ENCODE measurements around the gene LTBP2. TPM values are rescaled to one million over a fixed set of nuclear protein-coding genes. Genes with fewer than 3 reads are reported as not detected.

Gene LTBP2
- total RNA-seq, 1 experiment from 2014 or later, result 1.3 TPM

DNA sequence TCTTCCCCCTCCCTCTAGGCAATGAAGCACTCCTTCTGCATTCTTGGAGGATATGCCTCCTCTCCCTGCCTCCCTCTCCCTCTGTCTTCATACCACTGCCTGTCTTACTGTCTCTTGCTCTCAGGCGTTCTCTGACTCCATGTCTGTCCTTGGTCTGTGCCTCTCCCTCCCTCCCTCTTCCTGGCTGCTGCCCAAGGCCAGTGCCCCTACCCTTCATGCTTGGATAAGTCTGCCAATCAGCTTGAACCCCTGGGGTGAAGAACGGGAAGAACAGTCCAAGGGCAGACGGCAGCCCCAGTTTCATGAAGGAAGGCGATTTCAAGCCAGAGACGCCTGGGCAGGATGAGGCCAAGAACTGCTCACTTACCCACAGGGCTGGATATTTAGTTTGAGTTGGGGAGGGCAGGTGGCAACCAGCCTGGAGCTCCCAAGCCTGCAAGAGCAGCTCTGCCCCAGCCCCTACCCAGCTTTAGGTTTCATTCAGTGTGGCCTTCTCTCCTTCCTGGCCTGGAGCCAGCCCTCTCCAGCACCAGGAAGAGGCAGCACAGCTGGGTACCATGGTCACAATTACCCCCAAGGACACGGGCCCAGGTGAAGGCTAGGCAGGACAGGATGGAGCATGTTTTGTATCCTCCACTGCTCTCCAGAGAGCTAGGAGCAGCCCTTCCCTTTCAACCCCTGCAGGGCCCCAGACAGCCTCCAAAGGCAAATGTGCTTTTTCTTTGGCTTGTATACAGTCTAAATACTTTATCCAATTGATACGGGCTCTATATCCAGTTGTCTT, 35.8 kb upstream of the LTBP2 start:
- H3K4me3 ChIP-seq (ENCODE audit: insufficient read depth, low read depth, low read length), result no peak overlapping the region
- peak; percentile 43 for DNase-seq
- H3K36me3 ChIP-seq (replicated peaks; ENCODE audit: control insufficient read depth, insufficient read depth, low read length), result no peaks in the 10 kb centered on the region
- H3K27me3 ChIP-seq (ENCODE audit: control insufficient read depth, insufficient read depth, low read length), result no peaks in the 10 kb centered on the region

DNA sequence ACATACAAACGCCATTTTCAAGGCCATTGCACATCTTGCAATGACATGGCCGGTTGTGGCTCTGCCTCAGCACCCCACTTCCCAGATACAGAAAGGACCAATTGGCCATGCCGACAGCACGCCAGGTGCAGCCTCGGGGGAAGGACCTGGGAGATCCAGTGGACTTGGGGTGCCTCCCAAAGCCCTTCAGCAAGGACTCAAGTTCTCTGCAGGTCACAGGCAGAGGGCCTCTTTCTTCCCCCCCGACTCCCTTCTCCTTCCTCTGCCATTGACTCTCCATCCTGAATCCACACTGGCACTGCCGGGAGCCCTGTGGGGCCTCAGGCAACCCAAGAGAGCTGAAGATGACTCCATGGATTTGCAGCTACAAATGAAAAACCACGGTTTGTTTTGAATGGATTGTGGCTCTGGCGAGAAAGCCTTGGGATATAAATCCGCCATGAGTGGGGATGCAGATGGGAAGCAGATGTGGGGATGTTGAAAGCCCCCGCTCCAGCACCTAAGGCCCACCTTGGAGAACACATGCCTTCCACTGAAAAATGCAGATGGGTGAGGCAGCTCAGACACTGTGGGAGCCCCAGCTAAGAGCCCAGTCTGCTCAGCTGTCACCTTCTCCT, 35.1 kb upstream of the LTBP2 start:
- DNase-seq, result no peak
- H3K4me3 ChIP-seq (ENCODE audit: insufficient read depth, low read depth, low read length), result no peak overlapping the region
- no peaks in the 10 kb centered on the region for H3K36me3 ChIP-seq (replicated peaks; ENCODE audit: control insufficient read depth, insufficient read depth, low read length)
- H3K27me3 ChIP-seq (ENCODE audit: control insufficient read depth, insufficient read depth, low read length), result no peaks in the 10 kb centered on the region

DNA sequence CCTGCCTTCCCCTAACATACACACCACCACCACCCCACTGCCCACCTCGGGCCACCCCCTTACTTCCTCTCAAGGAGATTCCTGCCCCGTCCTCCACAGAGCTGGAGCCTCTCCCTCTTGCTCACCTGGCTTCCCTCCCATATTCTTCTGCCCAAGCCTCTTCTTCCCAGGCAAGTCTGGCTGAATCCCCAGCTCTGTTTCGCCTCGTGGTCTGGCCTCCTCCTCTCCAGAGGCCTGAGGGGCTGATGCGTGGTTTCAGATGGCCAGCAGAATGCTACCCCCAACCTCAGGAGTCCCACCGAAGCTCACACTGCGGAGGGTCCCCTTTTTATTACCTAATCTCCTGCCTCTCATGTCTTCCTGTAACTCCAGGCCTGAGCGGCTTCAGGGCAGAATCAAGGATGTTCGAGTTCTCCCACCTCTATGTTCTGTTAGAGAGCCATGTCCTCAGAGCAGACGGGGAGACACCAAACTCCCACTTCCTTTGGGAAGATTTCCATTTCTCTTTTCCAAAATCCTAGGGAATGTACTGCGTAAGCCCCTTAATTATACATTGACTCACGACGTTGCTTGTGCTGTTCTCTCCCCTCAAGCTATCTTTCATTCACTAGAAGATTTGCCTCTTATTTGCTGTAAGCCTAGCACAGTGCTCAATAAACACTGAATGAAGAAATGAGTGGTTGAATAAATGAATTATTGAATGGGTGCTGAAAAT, 33.9 kb upstream of the LTBP2 start:
- DNase-seq, result no peak
- H3K36me3 ChIP-seq (replicated peaks; ENCODE audit: control insufficient read depth, insufficient read depth, low read length), result no peaks in the 10 kb centered on the region
- H3K27me3 ChIP-seq (ENCODE audit: control insufficient read depth, insufficient read depth, low read length), result no peaks in the 10 kb centered on the region
- no peak overlapping the region for H3K4me3 ChIP-seq (ENCODE audit: insufficient read depth, low read depth, low read length)

DNA sequence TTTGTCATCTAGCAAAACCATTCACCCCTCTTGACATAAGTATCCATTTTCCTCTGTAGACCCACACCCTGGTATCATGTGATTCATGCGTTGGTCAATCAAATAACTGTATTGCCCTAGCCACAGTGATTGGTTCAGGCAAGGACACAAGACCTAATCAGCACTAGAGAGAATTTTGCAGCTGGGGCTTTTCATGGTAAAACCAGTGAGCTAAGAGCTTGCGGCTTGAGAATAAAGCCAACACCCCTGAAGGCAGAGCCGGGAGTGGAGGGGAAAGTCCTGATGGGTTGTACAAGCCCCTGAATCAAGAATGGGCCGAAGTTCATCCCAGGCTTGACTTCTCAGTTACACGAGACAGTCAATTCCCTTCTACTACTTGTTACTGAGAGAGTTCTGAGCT, 33.2 kb upstream of the LTBP2 start:
- DNase-seq, result no peak
- H3K4me3 ChIP-seq (ENCODE audit: insufficient read depth, low read depth, low read length), result no peak overlapping the region
- H3K27me3 ChIP-seq (ENCODE audit: control insufficient read depth, insufficient read depth, low read length), result no peaks in the 10 kb centered on the region
- H3K36me3 ChIP-seq (replicated peaks; ENCODE audit: control insufficient read depth, insufficient read depth, low read length), result no peaks in the 10 kb centered on the region

DNA sequence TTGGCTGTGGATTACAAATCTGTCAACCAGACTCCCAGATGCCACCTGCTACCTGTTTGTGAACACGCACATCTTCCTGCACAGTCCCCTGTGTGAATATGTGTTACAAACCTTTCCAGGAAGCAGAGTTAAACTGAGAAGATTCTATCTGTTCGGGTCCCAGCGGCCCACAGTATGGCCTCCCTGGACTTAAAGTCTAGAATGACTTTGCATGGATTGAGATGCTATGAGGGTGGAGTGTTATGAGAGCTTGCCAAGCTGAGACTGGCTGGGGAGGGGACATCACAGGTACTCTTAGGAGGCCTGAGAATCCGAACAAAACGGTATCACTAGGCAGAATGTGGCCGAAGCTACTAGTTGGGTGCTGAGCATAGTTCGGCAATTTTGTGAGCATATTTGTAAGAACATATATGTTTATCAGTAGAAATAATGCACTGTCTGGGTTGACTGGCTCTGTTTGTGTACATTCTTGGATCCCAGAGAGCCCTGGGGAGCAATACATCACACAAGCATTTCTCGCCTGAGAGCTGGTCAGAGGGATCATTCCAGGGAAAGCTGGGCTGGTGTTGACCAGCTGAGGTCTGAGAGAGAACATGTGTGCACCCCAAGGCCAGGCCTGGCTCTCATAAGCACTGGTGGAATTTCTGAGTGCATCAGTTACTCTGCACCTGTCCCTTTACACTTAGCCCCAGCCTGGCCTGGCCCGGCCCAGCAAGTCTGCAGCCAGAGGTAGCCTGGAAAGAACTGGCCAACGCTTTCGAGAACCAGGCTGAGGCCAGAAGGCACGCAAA, 29.8 kb upstream of the LTBP2 start:
- DNase-seq, result no peak
- no peaks in the 10 kb centered on the region for H3K27me3 ChIP-seq (ENCODE audit: control insufficient read depth, insufficient read depth, low read length)
- H3K4me3 ChIP-seq (ENCODE audit: insufficient read depth, low read depth, low read length), result no peak overlapping the region
- H3K36me3 ChIP-seq (replicated peaks; ENCODE audit: control insufficient read depth, insufficient read depth, low read length), result no peaks in the 10 kb centered on the region

DNA sequence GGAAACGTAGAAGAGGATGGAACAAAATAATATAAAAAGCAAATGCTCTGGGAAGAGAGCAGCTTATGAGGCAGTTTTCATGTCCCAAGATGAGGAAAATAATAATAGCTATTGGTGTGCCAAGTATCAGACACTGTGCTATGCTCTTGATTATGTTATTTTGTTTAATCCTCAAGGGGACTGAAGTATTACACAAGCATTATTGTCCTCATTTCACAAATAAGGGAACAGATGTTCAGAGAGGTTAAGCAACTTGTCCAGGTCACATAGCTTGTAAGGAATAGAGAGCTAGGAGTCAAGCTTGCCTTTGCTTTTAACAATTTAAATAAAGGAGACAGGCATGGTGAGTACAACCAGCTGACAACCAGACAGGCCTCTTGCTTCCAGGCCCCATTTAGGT, 26.9 kb upstream of the LTBP2 start:
- H3K27me3 ChIP-seq (ENCODE audit: control insufficient read depth, insufficient read depth, low read length), result no peaks in the 10 kb centered on the region
- no peak overlapping the region for H3K4me3 ChIP-seq (ENCODE audit: insufficient read depth, low read depth, low read length)
- H3K36me3 ChIP-seq (replicated peaks; ENCODE audit: control insufficient read depth, insufficient read depth, low read length), result no peaks in the 10 kb centered on the region
- no peak for DNase-seq

DNA sequence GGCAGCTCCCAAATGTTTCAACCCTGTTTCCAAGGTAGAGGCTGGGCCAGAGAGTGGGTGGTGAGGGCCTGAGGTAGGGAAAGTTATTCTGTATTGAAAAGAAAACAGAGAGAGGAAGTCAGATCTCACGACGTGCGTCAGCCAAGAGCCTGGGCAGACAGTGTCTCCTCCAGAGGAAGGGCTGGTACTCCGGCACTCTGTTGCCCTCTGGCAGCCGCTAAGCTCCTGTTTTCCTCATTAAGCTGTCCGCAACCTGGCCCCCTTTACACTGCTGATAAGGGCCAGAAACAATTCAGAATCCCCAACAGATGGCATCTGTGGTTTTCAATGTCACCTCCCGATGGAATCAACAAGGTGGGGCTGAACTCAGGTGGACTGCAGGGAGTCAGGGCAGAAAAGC, 26.0 kb upstream of the LTBP2 start:
- Histone ChIP-seq H3K36me3 (replicated peaks; ENCODE audit: control insufficient read depth, insufficient read depth, low read length) (no peaks in the 10 kb centered on the region), H3K4me3 (ENCODE audit: insufficient read depth, low read depth, low read length) (no peak overlapping the region), H3K27me3 (ENCODE audit: control insufficient read depth, insufficient read depth, low read length) (no peaks in the 10 kb centered on the region)
- no peak for DNase-seq

DNA sequence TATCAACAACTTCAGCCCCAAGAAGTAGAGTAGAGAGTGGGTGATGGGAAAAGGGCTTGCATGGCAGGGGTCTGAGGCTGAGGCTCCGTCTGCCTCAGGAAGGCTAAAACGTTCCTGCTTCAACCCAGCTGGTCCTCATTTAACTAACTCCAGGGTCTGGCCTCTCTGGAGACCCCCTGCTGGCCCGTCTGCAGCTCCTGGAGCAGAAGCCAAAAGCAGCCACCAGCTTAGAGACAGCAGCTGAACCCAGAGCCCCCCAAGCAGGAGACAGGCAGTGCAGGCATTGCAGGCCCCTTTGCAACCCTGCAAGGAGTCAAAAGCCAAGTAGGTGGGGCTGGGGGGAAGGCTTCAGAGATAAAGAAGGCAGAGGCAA, 25.1 kb upstream of the LTBP2 start:
- H3K36me3 ChIP-seq (replicated peaks; ENCODE audit: control insufficient read depth, insufficient read depth, low read length), result no peaks in the 10 kb centered on the region
- no peak for DNase-seq
- H3K27me3 ChIP-seq (ENCODE audit: control insufficient read depth, insufficient read depth, low read length), result no peaks in the 10 kb centered on the region
- no peak overlapping the region for H3K4me3 ChIP-seq (ENCODE audit: insufficient read depth, low read depth, low read length)

DNA sequence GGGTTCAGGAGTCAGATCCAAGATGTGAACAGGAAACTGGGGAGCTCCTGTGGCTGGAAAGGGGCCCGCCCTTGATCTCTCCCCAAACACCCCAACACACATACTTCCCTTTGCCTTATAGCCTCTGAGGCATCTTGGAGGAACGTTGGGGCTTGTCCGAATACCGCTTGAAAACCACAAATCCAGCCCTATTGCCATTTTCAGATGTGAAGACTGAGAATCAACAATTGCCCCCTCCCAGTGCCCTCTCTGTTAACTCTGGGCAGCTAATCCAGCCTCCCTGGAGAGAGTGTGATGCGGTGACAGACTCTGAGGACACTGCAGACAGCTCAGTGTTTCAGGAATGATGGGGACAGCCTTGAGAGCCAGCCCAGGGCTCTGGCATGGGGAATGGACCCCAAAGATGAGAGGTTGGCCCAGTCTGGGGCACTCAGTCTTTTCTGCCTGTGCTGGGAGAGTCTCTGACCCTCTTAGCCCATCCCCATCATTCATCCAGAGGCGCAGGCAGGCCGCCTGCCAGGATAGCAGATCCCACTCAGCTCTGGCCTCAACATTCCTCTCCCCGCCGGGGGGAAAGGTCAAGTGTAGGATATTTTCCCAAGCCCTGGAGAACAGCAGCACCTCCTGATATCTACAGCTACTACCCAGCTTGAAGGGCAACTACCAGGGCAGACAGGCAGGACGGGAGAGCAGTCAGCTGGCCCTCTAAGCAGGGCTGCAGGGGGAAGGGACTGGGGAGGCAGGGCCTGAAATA, 24.6 kb upstream of the LTBP2 start:
- Histone ChIP-seq H3K36me3 (replicated peaks; ENCODE audit: control insufficient read depth, insufficient read depth, low read length) (no peaks in the 10 kb centered on the region), H3K27me3 (ENCODE audit: control insufficient read depth, insufficient read depth, low read length) (no peaks in the 10 kb centered on the region), H3K4me3 (ENCODE audit: insufficient read depth, low read depth, low read length) (no peak overlapping the region)
- no peak for DNase-seq

DNA sequence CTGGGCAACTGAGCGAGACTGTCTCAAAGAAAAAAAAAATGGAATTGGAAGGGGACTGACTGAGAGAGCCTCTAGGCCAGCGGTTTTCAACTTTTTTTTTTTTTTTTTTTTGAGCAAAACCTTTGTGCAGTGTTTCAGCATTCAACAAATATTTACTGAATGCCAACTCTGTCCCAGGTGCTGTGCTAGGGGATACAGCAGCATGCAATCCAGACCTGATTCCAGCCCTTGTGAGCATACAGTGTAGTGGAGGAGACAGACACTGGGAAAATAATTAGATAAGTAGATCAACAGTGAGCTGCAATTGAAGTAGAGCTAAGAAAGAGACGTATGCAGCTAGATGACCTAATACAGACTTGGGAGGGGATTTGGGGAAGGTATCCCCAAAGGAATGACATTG, 23.8 kb upstream of the LTBP2 start:
- H3K27me3 ChIP-seq (ENCODE audit: control insufficient read depth, insufficient read depth, low read length), result no peaks in the 10 kb centered on the region

DNA sequence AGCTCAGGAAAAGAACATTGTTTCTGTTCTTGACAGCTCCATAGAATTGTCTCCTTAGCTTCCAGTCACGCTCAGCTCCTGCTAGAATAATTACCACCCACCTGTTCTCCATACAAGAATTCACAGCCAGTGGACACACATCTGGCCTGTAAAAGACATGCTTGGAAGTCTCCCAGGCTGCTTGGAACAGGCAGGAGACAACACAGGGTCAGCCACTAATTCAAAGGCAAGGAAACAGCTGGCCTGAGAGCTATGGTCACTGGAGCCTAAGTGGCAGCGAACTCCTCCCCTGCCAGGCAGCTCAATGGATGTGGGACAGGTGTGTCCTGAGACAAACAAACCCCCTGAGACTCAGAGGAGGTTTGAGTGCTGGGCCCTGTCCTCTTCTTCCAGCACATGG, 22.9 kb upstream of the LTBP2 start:
- H3K4me3 ChIP-seq (ENCODE audit: insufficient read depth, low read depth, low read length), result no peak overlapping the region
- DNase-seq, result no peak

More for the DNA sequence above, 23.8 kb upstream of the LTBP2 start:
- Histone ChIP-seq H3K4me3 (ENCODE audit: insufficient read depth, low read depth, low read length) (no peak overlapping the region), H3K36me3 (replicated peaks; ENCODE audit: control insufficient read depth, insufficient read depth, low read length) (no peaks in the 10 kb centered on the region)
- DNase-seq, result no peak

DNA sequence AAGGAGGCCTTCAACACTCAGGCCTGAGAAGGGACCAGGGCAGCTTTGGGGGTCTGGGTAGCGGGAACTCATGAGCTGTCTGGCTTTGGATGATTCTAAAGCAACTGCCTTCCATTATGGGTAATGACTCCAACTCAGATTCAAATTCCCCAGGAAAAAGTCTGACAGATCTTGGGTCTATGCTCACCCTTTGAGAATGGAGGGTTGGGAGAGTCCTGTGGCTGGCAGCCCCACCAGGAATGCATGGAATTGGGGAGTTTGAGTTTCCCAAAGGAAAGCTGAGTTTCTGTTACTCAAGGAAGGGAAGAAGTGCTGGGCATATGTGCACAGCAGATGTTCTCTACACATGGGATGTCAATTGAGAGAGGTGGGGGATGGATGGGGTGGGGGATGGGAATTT, 22.4 kb upstream of the LTBP2 start:
- no peaks in the 10 kb centered on the region for H3K36me3 ChIP-seq (replicated peaks; ENCODE audit: control insufficient read depth, insufficient read depth, low read length)
- DNase-seq, result no peak
- no peaks in the 10 kb centered on the region for H3K27me3 ChIP-seq (ENCODE audit: control insufficient read depth, insufficient read depth, low read length)
- no peak overlapping the region for H3K4me3 ChIP-seq (ENCODE audit: insufficient read depth, low read depth, low read length)

More for the DNA sequence above, 22.9 kb upstream of the LTBP2 start:
- Histone ChIP-seq H3K27me3 (ENCODE audit: control insufficient read depth, insufficient read depth, low read length) (no peaks in the 10 kb centered on the region), H3K36me3 (replicated peaks; ENCODE audit: control insufficient read depth, insufficient read depth, low read length) (no peaks in the 10 kb centered on the region)

DNA sequence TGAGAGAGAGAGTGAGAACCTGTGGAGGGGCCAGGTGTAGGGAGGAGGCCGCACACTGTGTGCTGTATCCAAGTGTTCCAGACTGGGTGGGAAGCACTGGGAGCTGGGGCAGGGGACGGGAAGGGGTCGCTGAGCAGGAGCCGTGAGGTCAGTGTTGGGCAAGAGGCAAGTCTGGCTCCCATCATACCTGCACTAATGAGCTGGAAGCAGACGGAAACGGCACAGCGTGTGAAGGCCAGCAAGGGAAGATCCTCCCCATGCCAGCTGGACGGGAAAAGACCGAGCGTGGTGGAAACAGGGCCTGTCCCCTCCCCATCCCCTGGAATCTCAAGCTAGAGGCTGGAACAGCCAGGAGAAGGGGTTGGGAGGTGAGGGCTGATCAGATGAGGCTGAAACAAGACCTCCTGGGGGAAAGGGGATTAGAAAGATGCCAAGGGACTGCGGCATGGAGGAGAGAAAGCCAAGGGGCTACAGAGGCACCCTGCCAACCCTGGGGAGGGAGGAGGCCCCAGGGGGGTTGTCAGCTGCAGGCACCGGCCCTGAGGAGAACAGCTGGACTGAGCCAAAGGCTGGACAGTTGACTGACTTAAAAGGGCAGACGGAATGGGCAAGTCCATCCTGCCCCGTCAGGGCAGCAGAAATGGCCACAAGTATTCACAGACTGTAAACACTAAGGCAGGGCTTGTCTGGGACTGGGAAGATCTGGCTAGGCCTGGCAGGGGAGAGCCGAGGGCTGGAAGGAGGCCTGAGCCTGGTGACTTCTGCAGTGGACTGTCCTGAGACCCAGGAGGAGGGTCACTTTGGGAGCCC, 19.0 kb upstream of the LTBP2 start:
- Histone ChIP-seq H3K27me3 (ENCODE audit: control insufficient read depth, insufficient read depth, low read length) (no peaks in the 10 kb centered on the region), H3K4me3 (ENCODE audit: insufficient read depth, low read depth, low read length) (no peak overlapping the region), H3K36me3 (replicated peaks; ENCODE audit: control insufficient read depth, insufficient read depth, low read length) (no peaks in the 10 kb centered on the region)
- no peak for DNase-seq

Measured in H7 (cell line).